OCI-LY3 (cell line): ENCODE data around the gene GARIN5A.

Experiments used
- H2AFZ ChIP-seq: fragments of 200-600, 300-600 bp; shearing (Covaris generic); 2 replicates; pipeline ENCODE4 v1.6.0; 2014; ENCODE audit warnings: antibody characterized with exemption, low read depth, low read length
- H3K27ac ChIP-seq: fragments of 200-600, 300-600 bp; sonication (generic); 2 replicates; pipeline ENCODE4 v1.5.1; 2014; ENCODE audit warnings: mild to moderate bottlenecking, low read length, moderate library complexity, mixed read lengths
- H3K27me3 ChIP-seq: fragments of 200-600, 300-600 bp; sonication (generic); 2 replicates; pipeline ENCODE4 v1.6.1; 2014; ENCODE audit warnings: low read depth, low read length, mixed read lengths
- H3K36me3 ChIP-seq: fragments of 200-600, 300-600 bp; sonication (generic); replicated peaks from 2 replicates; pipeline ENCODE3; 2014; ENCODE audit warnings: low read depth, low read length, mixed read lengths
- H3K4me1 ChIP-seq: fragments of 300-600, 200-600 bp; sonication (generic); 2 replicates; pipeline ENCODE4 v1.6.1; 2014; ENCODE audit warnings: low read length, mixed read lengths
- H3K4me2 ChIP-seq: fragments of 200-600, 300-600 bp; sonication (generic); 2 replicates; pipeline ENCODE4 v1.6.1; 2014; ENCODE audit warnings: low read length, mixed read lengths
- H3K4me3 ChIP-seq: fragments of 300-600, 200-600 bp; sonication (generic); 2 replicates; pipeline ENCODE4 v1.5.1; 2014; ENCODE audit warnings: antibody characterized with exemption, mild to moderate bottlenecking, low read length, moderate library complexity
- H3K79me2 ChIP-seq: fragments of 300-600, 200-600 bp; shearing (Covaris generic); 2 replicates; pipeline ENCODE4 v1.6.1; 2014; ENCODE audit warnings: mild to moderate bottlenecking, low read length, mixed read lengths
- H3K9ac ChIP-seq: fragments of 300-600, 200-600 bp; shearing (Covaris generic); 2 replicates; pipeline ENCODE4 v1.6.0; 2014; ENCODE audit warnings: mild to moderate bottlenecking, low read length, moderate library complexity
- H3K9me3 ChIP-seq: fragments of 200-600, 300-600 bp; shearing (Covaris generic); 2 replicates; pipeline ENCODE4 v1.6.1; 2014; ENCODE audit warnings: low read length, mixed read lengths; ENCODE audit not compliant: insufficient read depth
- H4K20me1 ChIP-seq: fragments of 200-600, 300-600 bp; sonication (generic); 2 replicates; pipeline ENCODE4 v1.6.1; 2016; ENCODE audit warnings: low read length, mixed read lengths; ENCODE audit not compliant: insufficient read depth
- EZH2phosphoT487 ChIP-seq: fragments of 200-600 bp; shearing (Covaris generic); IDR thresholded peaks from 2 replicates; pipeline ENCODE4 v1.6.1; 2018; ENCODE audit warnings: antibody characterized with exemption, mixed run types, low read depth
- TF ChIP-seq, protein P1 (sequence below): fragments of 200-600, 300-600 bp; sonication (generic); IDR thresholded peaks from 2 replicates; pipeline ENCODE4 v1.5.1; 2014; ENCODE audit warnings: antibody characterized with exemption, low read length, low read depth

The GARIN5A gene

DNA sequence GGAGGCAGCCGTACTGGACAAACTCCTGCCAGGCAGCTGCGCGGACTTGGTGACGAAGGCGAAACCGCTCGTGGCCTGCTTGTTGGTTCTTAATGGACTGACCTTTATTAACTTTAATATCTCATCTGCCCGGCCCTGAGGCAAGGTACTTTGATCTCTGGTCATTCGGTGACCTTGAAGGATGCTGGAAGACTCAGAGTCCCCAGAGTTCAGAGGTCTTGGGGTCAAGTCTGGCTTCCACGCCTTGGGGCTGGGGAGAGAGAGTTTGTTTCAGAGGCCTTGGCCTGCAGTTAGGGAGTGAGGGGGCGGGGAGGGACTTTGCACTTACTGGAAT lies 10.0 kb downstream of the GARIN5A start:
- no peaks in the 10 kb centered on the region for H3K79me2 ChIP-seq
- no peak overlapping the region for H3K27ac ChIP-seq
- H3K9me3 ChIP-seq: no peaks in the 10 kb centered on the region
- H3K9ac ChIP-seq: no peak overlapping the region
- H4K20me1 ChIP-seq: no peaks in the 10 kb centered on the region
- H2AFZ ChIP-seq: no peak overlapping the region
- TF ChIP-seq EZH2phosphoT487: no peak
- TF ChIP-seq, protein P1, sequence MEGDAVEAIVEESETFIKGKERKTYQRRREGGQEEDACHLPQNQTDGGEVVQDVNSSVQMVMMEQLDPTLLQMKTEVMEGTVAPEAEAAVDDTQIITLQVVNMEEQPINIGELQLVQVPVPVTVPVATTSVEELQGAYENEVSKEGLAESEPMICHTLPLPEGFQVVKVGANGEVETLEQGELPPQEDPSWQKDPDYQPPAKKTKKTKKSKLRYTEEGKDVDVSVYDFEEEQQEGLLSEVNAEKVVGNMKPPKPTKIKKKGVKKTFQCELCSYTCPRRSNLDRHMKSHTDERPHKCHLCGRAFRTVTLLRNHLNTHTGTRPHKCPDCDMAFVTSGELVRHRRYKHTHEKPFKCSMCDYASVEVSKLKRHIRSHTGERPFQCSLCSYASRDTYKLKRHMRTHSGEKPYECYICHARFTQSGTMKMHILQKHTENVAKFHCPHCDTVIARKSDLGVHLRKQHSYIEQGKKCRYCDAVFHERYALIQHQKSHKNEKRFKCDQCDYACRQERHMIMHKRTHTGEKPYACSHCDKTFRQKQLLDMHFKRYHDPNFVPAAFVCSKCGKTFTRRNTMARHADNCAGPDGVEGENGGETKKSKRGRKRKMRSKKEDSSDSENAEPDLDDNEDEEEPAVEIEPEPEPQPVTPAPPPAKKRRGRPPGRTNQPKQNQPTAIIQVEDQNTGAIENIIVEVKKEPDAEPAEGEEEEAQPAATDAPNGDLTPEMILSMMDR: no peak
- H3K4me2 ChIP-seq: no peak overlapping the region
- no peak overlapping the region for H3K4me3 ChIP-seq
- H3K27me3 ChIP-seq: no peaks in the 10 kb centered on the region
- H3K4me1 ChIP-seq: no peaks in the 10 kb centered on the region
- no peaks in the 10 kb centered on the region for H3K36me3 ChIP-seq

DNA sequence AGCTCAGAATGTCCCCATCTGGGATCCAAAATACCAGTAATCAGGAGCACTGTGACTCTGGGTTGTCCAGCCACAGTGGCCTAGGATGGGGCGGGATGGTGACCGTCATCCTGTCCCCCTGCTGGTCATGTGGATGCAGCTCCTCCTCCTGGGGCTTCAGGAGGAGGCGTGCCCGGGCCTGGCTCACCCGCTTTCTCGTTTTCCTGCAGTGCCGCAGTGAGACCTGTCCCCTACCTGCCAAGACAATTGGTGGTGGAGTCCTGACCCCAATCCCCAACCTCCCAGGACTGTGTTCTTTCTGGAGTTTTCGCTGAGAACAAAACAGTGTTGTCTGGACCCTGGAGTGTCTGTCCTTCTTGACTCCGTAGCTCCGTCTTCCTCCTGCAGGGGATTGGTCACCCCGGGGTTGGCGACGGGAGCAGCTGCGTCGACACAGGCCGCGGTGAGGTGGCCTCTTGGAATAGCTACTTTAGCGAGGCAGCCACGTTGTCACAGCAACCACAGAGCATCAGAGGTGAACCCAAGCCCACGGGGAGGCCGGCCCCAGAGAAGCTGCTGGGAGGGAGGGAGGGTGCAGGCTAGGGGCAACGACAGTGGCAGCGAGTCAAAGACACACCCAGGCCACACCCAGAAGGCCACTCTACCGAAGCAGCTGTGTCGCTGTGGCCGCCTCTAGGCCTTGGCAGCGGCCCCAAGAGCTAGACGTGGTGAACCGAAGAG lies 10.5 kb downstream of the GARIN5A start:
- H3K4me1 ChIP-seq: peaks cover 4% of the 10 kb centered on the region
- no peaks in the 10 kb centered on the region for H3K36me3 ChIP-seq
- H3K79me2 ChIP-seq: no peaks in the 10 kb centered on the region
- no peak overlapping the region for H3K9ac ChIP-seq
- no peak overlapping the region for H3K4me2 ChIP-seq
- H3K9me3 ChIP-seq: no peaks in the 10 kb centered on the region
- no peak overlapping the region for H2AFZ ChIP-seq
- no peak overlapping the region for H3K27ac ChIP-seq
- no peaks in the 10 kb centered on the region for H3K27me3 ChIP-seq
- TF ChIP-seq, protein P1: 0 out of 2 replicates have a peak, but pooled peaks have one; percentile 5
- TF ChIP-seq EZH2phosphoT487: no peak
- H3K4me3 ChIP-seq: no peak overlapping the region
- H4K20me1 ChIP-seq: no peaks in the 10 kb centered on the region

DNA sequence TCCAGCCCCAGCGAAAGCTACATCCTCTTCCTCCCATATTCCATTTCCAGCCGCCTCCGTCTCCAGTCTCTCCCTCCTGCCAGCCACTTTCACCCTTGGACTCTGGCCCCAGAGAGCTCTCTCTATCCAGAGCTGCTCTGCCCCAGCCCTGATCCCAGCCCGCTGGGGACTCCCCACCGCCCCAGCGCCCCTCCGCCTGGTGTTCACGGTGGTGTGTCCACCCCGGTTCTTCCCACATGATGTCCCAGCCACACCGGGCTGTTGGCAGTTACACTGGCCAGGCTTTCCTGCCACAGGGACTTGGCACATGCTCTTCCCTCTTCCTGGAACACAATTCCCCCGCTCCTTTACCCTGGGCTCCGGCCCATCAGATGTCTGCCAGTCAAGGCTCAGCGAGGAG lies 11.6 kb downstream of the GARIN5A start:
- Histone ChIP-seq H3K4me3 (no peak overlapping the region), H2AFZ (no peak overlapping the region), H3K27ac (no peak overlapping the region), H4K20me1 (no peaks in the 10 kb centered on the region), H3K9me3 (no peaks in the 10 kb centered on the region), H3K36me3 (no peaks in the 10 kb centered on the region), H3K79me2 (no peaks in the 10 kb centered on the region), H3K9ac (no peak overlapping the region), H3K4me1 (peaks cover 15% of the 10 kb centered on the region), H3K27me3 (no peaks in the 10 kb centered on the region), H3K4me2 (no peak overlapping the region)
- no peak for TF ChIP-seq EZH2phosphoT487
- TF ChIP-seq, protein P1: no peak

DNA sequence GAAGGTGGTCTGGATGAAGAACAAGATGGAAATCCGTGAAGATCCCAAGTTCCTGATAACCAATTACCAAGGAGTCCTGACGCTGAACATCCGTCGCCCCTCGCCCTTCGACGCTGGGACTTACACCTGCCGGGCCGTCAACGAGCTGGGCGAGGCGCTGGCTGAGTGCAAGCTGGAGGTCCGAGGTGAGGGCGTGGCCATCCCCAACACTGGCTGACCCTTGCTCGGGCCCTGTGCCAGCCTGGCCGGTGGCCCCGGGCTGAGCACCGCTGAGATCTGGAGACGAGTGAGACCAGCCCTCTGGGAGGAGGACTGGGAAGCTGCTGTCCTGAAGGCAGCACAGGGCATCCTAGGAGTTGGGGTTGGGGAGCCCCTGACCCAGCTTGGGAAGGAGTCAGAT lies 12.3 kb downstream of the GARIN5A start:
- Histone ChIP-seq H4K20me1 (no peaks in the 10 kb centered on the region), H2AFZ (no peak overlapping the region), H3K9me3 (no peaks in the 10 kb centered on the region), H3K27me3 (no peaks in the 10 kb centered on the region), H3K4me2 (no peak overlapping the region), H3K79me2 (no peaks in the 10 kb centered on the region), H3K36me3 (no peaks in the 10 kb centered on the region), H3K27ac (no peak overlapping the region), H3K9ac (no peak overlapping the region), H3K4me1 (peaks cover 21% of the 10 kb centered on the region), H3K4me3 (no peak overlapping the region)
- TF ChIP-seq EZH2phosphoT487: no peak
- TF ChIP-seq, protein P1: no peak
